Type B pancreatic cell (in vitro differentiated cells): Measurements from ENCODE around the gene GNLY. TPM values are rescaled to one million over a fixed set of nuclear protein-coding genes. Genes with fewer than 3 reads are reported as not detected.

Source experiments
- DNase-seq: peaks from one replicate; pipeline ENCODE4 v3.0.0; 2021; ENCODE audit warnings: mixed read lengths; ENCODE audit not compliant: unreplicated experiment; ENCODE audit errors: extremely low spot score
- H3K27ac Mint-ChIP-seq: 2 replicates; pipeline ENCODE4 v1.8.0; 2021; ENCODE audit warnings: mild to moderate bottlenecking, mixed read lengths
- H3K27me3 Mint-ChIP-seq: 2 replicates; pipeline ENCODE4 v1.8.0; 2021; ENCODE audit warnings: mixed read lengths
- H3K36me3 Mint-ChIP-seq: 2 replicates; pipeline ENCODE4 v1.8.0; 2021; ENCODE audit warnings: mixed read lengths
- H3K4me1 Mint-ChIP-seq: one replicate; pipeline ENCODE4 v1.8.0; 2021; ENCODE audit warnings: mixed read lengths; ENCODE audit not compliant: unreplicated experiment
- H3K4me3 Mint-ChIP-seq: 2 replicates; pipeline ENCODE4 v1.8.0; 2021; ENCODE audit warnings: mild to moderate bottlenecking, mixed read lengths
- H3K9me3 Mint-ChIP-seq: 2 replicates; pipeline ENCODE4 v1.8.0; 2021; ENCODE audit warnings: mixed read lengths
- CTCF ChIP-seq: fragments of 200-600 bp; sonication (generic); conservative IDR thresholded peaks from 2 replicates; pipeline ENCODE4 v1.5.0; 2021; ENCODE audit warnings: antibody characterized with exemption, mild to moderate bottlenecking
- total RNA-seq: library from RNA; stranded (reverse); gene quantifications from 2 replicates; pipeline ENCODE4 v1.2.1, GENCODE V29; 2021; ENCODE audit warnings: low replicate concordance

Gene GNLY
- total RNA-seq, 1 donor from 2014 or later: not detected

- no peak for DNase-seq
These were observed 44.7 kb upstream of the GNLY start for GRCh38 chr2:85649201-85650190.

GRCh38 chr2:85650456-85650855, 43.7 kb upstream of the GNLY start:
- H3K4me3 Mint-ChIP-seq: no peak overlapping the region
- H3K4me1 Mint-ChIP-seq: no peaks in the 10 kb centered on the region
- peaks cover 24% of the 10 kb centered on the region for H3K36me3 Mint-ChIP-seq
- no peaks in the 10 kb centered on the region for H3K9me3 Mint-ChIP-seq
- TF ChIP-seq CTCF: no peak
- no peak for DNase-seq
- H3K27me3 Mint-ChIP-seq: no peaks in the 10 kb centered on the region
- H3K27ac Mint-ChIP-seq: no peak overlapping the region

More at GRCh38 chr2:85649201-85650190, 44.7 kb upstream of the GNLY start:
- TF ChIP-seq CTCF: no peak
- Mint-ChIP-seq H3K9me3 (no peaks in the 10 kb centered on the region), H3K4me3 (no peak overlapping the region), H3K27ac (no peak overlapping the region), H3K27me3 (no peaks in the 10 kb centered on the region), H3K36me3 (peaks cover 24% of the 10 kb centered on the region), H3K4me1 (no peaks in the 10 kb centered on the region)

- peaks cover 24% of the 10 kb centered on the region for H3K36me3 Mint-ChIP-seq
- no peak for DNase-seq
These were observed 43.1 kb upstream of the GNLY start for GRCh38 chr2:85651097-85651496.

GRCh38 chr2:85652056-85652455, 42.1 kb upstream of the GNLY start:
- no peak overlapping the region for H3K4me3 Mint-ChIP-seq
- DNase-seq: no peak

More at GRCh38 chr2:85651097-85651496, 43.1 kb upstream of the GNLY start:
- Mint-ChIP-seq H3K4me3 (no peak overlapping the region), H3K9me3 (no peaks in the 10 kb centered on the region), H3K27me3 (no peaks in the 10 kb centered on the region), H3K4me1 (no peaks in the 10 kb centered on the region), H3K27ac (no peak overlapping the region)
- no peak for TF ChIP-seq CTCF

GRCh38 chr2:85653996-85654395, 40.2 kb upstream of the GNLY start:
- H3K4me3 Mint-ChIP-seq: no peak overlapping the region
- TF ChIP-seq CTCF: no peak
- no peaks in the 10 kb centered on the region for H3K9me3 Mint-ChIP-seq
- peaks cover 16% of the 10 kb centered on the region for H3K36me3 Mint-ChIP-seq
- H3K4me1 Mint-ChIP-seq: no peaks in the 10 kb centered on the region
- no peak overlapping the region for H3K27ac Mint-ChIP-seq
- no peaks in the 10 kb centered on the region for H3K27me3 Mint-ChIP-seq
- no peak for DNase-seq

More at GRCh38 chr2:85652056-85652455, 42.1 kb upstream of the GNLY start:
- Mint-ChIP-seq H3K9me3 (no peaks in the 10 kb centered on the region), H3K27ac (no peak overlapping the region), H3K4me1 (no peaks in the 10 kb centered on the region), H3K36me3 (peaks cover 21% of the 10 kb centered on the region), H3K27me3 (no peaks in the 10 kb centered on the region)
- no peak for TF ChIP-seq CTCF
